Epithelial cell of esophagus (primary cell): ENCODE measurements around the gene PRPF38B.

Experiments
- DNase-seq: peaks from one replicate; pipeline ENCODE4 v3.0.0; 2010; ENCODE audit warnings: low read depth
- H3K4me3 ChIP-seq: 2 replicates; pipeline ENCODE4 v1.5.1; 2011; ENCODE audit warnings: mild to moderate bottlenecking, low read length, control low read depth
- TF ChIP-seq, protein P1 (sequence below): IDR thresholded peaks from 2 replicates; pipeline ENCODE4 v1.5.1; 2011; ENCODE audit warnings: low read depth, mild to moderate bottlenecking, low read length, control low read depth, inconsistent platforms; ENCODE audit not compliant: insufficient read depth; ENCODE audit errors: missing control alignments

The PRPF38B gene

DNA sequence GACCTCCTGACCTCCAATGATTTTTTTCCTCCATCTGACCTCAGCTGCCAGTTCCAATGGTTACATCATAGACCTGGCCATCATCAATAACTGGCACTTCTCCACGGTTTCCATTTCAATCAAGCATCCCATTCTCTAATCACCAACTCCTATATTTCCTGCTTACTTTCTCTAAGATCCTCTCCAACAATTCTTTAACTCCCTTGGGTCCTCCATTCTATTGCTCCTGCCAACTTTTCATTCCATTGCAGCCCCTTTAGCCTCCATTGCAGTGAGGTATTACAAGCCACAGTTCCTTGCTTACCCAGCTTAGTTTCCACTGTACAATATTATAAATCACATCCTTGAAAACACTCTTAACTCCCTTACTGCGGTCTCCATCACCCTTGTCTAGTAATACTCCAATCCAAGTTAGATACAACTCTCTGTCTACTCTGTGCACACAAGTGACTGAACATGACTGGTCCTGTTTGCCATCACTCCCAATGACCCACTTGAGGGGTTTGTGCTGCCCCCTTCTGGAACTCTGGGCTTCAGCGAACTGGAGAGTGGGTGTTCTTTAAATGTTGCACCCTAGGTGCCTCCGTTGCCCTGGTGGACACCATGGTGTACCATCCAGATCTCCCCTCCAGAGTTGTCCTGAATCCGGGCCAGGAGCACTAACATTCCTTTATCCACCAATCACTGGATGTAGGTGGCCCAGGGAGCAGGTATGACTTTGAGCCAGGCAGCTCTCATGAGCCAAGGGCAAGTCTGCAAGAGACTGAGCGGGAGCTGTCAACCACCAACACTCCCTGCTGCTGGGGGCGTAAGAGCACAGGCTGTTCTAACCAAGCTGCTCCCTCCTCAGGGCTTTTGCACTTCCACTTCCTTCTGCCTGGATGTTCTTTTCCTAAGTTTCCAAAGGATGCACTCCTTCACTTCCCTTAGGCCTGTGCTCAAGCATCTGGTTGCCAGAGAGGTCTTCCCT, 16.9 kb downstream of the PRPF38B start:
- no peak for DNase-seq
- TF ChIP-seq, protein P1, sequence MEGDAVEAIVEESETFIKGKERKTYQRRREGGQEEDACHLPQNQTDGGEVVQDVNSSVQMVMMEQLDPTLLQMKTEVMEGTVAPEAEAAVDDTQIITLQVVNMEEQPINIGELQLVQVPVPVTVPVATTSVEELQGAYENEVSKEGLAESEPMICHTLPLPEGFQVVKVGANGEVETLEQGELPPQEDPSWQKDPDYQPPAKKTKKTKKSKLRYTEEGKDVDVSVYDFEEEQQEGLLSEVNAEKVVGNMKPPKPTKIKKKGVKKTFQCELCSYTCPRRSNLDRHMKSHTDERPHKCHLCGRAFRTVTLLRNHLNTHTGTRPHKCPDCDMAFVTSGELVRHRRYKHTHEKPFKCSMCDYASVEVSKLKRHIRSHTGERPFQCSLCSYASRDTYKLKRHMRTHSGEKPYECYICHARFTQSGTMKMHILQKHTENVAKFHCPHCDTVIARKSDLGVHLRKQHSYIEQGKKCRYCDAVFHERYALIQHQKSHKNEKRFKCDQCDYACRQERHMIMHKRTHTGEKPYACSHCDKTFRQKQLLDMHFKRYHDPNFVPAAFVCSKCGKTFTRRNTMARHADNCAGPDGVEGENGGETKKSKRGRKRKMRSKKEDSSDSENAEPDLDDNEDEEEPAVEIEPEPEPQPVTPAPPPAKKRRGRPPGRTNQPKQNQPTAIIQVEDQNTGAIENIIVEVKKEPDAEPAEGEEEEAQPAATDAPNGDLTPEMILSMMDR = no peak
- H3K4me3 ChIP-seq = no peak overlapping the region

GRCh38 chr1:108712606-108713150, 20.6 kb downstream of the PRPF38B start, which contains the start of gene FNDC7:
Gene FNDC7, plus strand, starts transcription at chr1:108712908. Its CDS starts 26 bp downstream, at chr1:108712934.
- TF ChIP-seq, protein P1 = no peak
- no peak within 1 kb of the TSS for H3K4me3 ChIP-seq
- DNase-seq = no peak

GRCh38 chr1:108715932-108716331, 23.8 kb downstream of the PRPF38B start:
- no peak for DNase-seq

DNA sequence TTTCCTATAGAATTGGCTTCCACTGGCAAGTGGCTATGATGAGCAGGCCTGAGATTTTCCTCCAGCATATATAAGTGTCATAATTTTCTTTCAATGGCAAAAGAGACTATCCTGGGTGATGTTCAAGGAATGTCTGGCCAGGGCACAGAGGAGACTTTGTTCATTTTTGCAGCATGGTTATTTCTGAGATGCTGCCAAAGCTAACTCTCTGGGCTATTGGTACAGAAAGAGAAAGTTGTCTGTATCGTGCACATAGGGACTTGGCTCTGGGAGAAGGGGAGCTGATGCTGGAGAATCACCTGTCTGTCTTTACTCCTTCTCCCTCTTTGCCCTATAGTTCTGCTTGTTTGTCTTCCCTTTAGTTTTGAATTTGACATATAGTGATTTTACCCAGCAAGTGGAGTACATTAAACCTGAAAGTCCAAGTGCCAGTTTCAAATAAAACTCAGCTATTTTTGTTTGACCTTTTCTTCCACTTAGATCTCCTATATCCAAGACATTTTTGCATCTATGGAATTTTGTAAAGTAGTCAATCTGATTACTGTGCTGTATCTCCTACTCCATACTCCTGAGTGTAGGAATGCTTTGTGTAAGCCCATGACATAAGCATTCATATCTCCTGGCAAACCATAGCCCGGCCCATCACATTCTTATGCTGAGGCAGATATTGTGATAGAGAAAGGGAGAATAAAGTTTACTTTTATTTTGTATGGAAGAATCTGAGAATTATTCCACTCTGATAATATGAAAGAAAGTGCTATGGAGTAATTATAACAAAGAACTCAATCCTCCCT, 24.5 kb downstream of the PRPF38B start:
- no peak for DNase-seq
- no peak overlapping the region for H3K4me3 ChIP-seq
- TF ChIP-seq, protein P1 = no peak

More at GRCh38 chr1:108715932-108716331, 23.8 kb downstream of the PRPF38B start:
- H3K4me3 ChIP-seq = no peak overlapping the region
- TF ChIP-seq, protein P1 = no peak

- no peak overlapping the region for H3K4me3 ChIP-seq
- no peak for DNase-seq
- TF ChIP-seq, protein P1 = no peak
These were observed 25.7 kb downstream of the PRPF38B start for GRCh38 chr1:108717774-108718316.

DNA sequence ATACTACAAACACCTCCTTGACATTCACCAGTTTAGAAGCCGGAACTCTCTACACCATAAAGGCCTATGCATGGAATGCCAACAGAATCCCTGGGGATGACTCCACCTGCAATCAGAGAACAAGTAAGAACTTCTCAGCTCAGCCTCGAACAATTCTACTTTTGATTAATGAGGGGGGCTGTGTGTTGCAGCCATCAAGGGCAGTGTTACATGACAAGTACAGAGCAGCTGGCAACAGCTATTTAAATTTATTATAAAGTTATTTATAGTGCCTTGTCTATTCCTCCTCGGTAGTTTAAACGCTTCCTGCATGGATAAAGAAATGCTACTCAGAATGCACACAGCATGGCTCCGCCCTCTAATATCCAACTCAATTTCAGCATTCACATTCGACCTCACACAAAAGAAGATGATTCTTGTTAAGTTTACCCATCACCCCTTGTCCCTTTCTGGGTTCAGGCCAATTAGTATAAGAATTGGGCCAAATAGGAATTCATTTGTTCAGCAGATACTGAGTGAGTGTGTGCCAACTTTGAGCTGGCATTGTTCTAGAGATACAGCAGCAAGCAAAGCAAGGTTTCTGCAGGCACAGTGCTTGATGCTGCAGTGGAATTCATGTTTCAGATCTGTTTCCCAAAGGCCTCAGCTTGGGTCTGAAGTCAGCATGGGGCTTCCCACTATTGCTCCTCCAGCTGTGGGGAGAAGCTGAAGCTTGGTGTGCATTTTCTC, 27.0 kb downstream of the PRPF38B start:
- TF ChIP-seq, protein P1 = no peak
- no peak for DNase-seq
- no peak overlapping the region for H3K4me3 ChIP-seq
